22Rv1 (cell line): ENCODE results near the gene GAGE12H.

ENCODE experiments used
- H3K27ac ChIP-seq: fragments of 450-650 bp; 2 replicates; pipeline ENCODE4 v1.5.1; 2017
- CTCF ChIP-seq: fragments of 450-650 bp; IDR thresholded peaks from 2 replicates; pipeline ENCODE4 v1.5.1; 2017; ENCODE audit warnings: mild to moderate bottlenecking
- ZFX ChIP-seq: fragments of 450-650 bp; IDR thresholded peaks from 2 replicates; pipeline ENCODE4 v1.6.1; 2017; ENCODE audit warnings: antibody characterized with exemption, borderline replicate concordance

The GAGE12H gene

GRCh38 chrX:49627086-49627777, 47.5 kb downstream of the GAGE12H start:
- TF ChIP-seq CTCF (peak; percentile 58), ZFX (no peak)

More at GRCh38 chrX:49627086-49627777, 47.5 kb downstream of the GAGE12H start:
- H3K27ac ChIP-seq: no peak overlapping the region
